Chondrocyte (in vitro differentiated cells): ENCODE measurements around the gene MPHOSPH6. TPM values are rescaled to one million over a fixed set of nuclear protein-coding genes. Genes with fewer than 3 reads are reported as not detected.
"Not testable (repeated sequence)": the region's sequence is repeated elsewhere in the genome, so short reads cannot be mapped to it uniquely, and the experiment has no call there.

ENCODE experiments used
- DNase-seq: peaks from one replicate; pipeline ENCODE4 v3.0.0; 2021; ENCODE audit warnings: mixed read lengths, low spot score
- H3K27ac Mint-ChIP-seq: one replicate; pipeline ENCODE4 v1.8.0; 2021; ENCODE audit warnings: mild to moderate bottlenecking, moderate library complexity, mixed read lengths; ENCODE audit not compliant: unreplicated experiment
- H3K27me3 Mint-ChIP-seq: 2 replicates; pipeline ENCODE4 v1.8.0; 2021; ENCODE audit warnings: low read depth, mixed read lengths
- H3K36me3 Mint-ChIP-seq: 2 replicates; pipeline ENCODE4 v1.8.0; 2021; ENCODE audit warnings: low read depth, mixed read lengths
- H3K4me1 Mint-ChIP-seq: 2 replicates; pipeline ENCODE4 v1.8.0; 2021; ENCODE audit warnings: low read depth, mild to moderate bottlenecking, mixed read lengths
- H3K4me3 Mint-ChIP-seq: one replicate; pipeline ENCODE4 v1.8.0; 2021; ENCODE audit warnings: mild to moderate bottlenecking, moderate library complexity, mixed read lengths; ENCODE audit not compliant: unreplicated experiment
- H3K9me3 Mint-ChIP-seq: 2 replicates; pipeline ENCODE4 v1.8.0; 2021; ENCODE audit warnings: low read depth, mixed read lengths
- long read RNA-seq: library from polyadenylated mRNA; stranded (forward); transcript quantifications from one replicate; pipeline ENCODE4 v2.0.0, GENCODE V29; 2021
- total RNA-seq: library from RNA; stranded (reverse); gene quantifications from 3 replicates; pipeline ENCODE4 v1.2.1, GENCODE V29; 2021
- TF ChIP-seq, protein P1 (sequence below): fragments of 200-600 bp; sonication (generic); IDR thresholded peaks from 2 replicates; pipeline ENCODE4 v1.5.0; 2021; ENCODE audit warnings: antibody characterized with exemption, mild to moderate bottlenecking, moderate library complexity

MPHOSPH6 gene, protein sequence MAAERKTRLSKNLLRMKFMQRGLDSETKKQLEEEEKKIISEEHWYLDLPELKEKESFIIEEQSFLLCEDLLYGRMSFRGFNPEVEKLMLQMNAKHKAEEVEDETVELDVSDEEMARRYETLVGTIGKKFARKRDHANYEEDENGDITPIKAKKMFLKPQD
- total RNA-seq: 13.5 to 23.8 TPM (median 14.6 TPM) in 3 replicates
- long read RNA-seq, transcript MPHOSPH6-201 (5 exons, 1,103 nt): major isoform, 17 of 20 reads
- long read RNA-seq, partial matches to known transcripts: 0 of 20 reads
- long read RNA-seq, other reads (novel, unspliced or antisense): 3 of 20 reads

DNA sequence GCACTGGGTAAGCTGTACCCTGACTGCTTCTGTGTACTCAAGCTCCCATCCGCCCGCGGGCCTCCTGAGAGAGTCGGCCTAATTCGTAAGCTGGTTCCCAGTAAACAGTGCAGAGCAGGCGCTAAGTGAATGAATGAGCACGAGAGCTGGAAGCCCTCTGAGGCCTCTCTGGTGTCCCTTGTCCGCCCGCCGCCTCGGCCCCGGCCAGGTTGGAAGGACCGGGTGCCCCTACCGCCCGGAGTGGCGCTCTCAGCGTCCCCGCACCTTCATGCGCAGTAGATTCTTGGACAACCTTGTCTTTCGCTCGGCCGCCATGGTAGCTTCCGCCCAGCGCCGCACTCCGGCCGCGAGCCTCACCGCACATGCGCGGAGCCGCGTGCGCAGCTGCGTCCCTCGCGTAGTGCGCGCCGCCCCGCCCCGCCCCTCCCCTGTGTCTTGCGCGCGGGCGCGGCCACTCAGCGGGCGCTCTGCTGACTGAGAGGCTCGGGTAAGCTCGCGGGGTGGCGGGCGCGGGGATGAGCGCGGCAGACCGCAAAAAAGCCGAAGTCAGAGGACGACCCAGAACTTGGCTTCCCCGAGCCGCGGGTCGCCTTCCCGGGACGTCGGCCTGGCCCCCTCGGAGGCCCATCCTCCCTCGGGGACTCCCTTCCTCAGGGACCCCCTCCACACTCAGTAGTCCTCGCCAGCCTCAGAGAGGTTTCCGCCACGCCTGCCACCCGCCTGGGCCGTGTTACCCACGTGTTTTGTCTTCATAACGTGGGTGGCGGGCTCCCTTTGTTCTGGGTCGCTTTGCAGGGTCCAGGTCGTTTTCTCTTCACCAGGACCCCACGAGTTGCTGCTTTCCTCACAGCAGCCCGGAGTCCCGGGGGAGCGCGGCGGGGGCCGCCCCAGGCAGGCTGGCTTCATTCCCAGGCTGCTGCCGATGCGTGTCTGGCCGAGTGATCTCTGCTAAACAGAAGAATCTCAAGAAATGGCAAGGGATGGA is at the start of gene MPHOSPH6:
Gene MPHOSPH6 (minus strand): TSS at position 364 of the 985 bp plus-strand sequence. CDS start 49 bp downstream, at position 315.
- H3K36me3 Mint-ChIP-seq: no peaks in the 10 kb centered on the region
- H3K27ac Mint-ChIP-seq: peak within 1 kb of the TSS; percentile 93
- peak within 1 kb of the TSS; percentile 89 for H3K4me3 Mint-ChIP-seq
- H3K9me3 Mint-ChIP-seq: no peaks in the 10 kb centered on the region
- H3K27me3 Mint-ChIP-seq: peaks cover 22% of the 10 kb centered on the region
- H3K4me1 Mint-ChIP-seq: peaks cover 14% of the 10 kb centered on the region
- peak; percentile 93 for DNase-seq
- TF ChIP-seq, protein P1, sequence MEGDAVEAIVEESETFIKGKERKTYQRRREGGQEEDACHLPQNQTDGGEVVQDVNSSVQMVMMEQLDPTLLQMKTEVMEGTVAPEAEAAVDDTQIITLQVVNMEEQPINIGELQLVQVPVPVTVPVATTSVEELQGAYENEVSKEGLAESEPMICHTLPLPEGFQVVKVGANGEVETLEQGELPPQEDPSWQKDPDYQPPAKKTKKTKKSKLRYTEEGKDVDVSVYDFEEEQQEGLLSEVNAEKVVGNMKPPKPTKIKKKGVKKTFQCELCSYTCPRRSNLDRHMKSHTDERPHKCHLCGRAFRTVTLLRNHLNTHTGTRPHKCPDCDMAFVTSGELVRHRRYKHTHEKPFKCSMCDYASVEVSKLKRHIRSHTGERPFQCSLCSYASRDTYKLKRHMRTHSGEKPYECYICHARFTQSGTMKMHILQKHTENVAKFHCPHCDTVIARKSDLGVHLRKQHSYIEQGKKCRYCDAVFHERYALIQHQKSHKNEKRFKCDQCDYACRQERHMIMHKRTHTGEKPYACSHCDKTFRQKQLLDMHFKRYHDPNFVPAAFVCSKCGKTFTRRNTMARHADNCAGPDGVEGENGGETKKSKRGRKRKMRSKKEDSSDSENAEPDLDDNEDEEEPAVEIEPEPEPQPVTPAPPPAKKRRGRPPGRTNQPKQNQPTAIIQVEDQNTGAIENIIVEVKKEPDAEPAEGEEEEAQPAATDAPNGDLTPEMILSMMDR: peak; percentile 30

DNA sequence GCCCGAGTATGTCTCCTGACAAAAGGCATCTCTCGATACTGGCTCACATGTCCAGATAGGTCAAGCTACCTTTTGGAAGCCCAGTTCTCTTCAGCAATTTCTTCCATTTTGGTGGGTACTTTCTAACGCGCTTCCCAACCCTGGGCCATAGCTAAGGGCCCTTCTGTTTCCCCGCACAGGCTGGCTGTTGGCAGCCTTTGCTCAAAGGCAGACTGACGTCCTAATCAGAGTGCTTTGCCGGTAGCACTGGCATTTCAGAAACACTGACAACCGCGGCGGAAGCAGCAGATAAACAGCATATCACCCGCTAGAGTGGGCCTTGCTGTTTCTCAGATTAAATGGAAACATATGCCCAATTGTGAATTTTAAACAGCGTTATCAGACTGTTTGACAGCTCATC is 49.3 kb upstream of the MPHOSPH6 start:
- Mint-ChIP-seq H3K4me3 (no peak overlapping the region), H3K4me1 (no peaks in the 10 kb centered on the region), H3K9me3 (no peaks in the 10 kb centered on the region), H3K36me3 (no peaks in the 10 kb centered on the region), H3K27ac (no peak overlapping the region), H3K27me3 (peaks cover 11% of the 10 kb centered on the region)
- no peak for DNase-seq
- TF ChIP-seq, protein P1: no peak

DNA sequence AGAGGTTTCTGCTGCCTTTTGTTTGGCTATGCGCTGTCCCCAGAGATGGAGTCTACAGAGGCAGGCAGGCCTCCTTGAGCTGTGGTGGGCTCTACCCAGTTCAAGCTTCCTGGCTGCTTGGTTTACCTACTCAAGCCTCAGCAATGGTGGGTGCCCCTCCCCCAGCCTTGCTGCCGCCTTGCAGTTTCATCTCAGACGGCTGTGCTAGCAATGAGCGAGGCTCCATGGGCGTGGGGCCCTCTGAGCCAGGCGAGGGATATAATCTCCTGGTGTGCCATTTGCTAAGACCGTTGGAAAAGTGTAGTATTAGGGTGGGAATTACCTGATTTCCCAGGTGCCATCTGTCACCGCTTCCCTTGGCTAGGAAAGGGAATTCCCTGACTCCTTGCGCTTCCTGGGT is 39.3 kb upstream of the MPHOSPH6 start:
- H3K9me3 Mint-ChIP-seq: peaks cover 16% of the 10 kb centered on the region
- not testable (repeated sequence) for H3K27ac Mint-ChIP-seq, H3K4me1 Mint-ChIP-seq, DNase-seq, H3K4me3 Mint-ChIP-seq, H3K36me3 Mint-ChIP-seq, H3K27me3 Mint-ChIP-seq

DNA sequence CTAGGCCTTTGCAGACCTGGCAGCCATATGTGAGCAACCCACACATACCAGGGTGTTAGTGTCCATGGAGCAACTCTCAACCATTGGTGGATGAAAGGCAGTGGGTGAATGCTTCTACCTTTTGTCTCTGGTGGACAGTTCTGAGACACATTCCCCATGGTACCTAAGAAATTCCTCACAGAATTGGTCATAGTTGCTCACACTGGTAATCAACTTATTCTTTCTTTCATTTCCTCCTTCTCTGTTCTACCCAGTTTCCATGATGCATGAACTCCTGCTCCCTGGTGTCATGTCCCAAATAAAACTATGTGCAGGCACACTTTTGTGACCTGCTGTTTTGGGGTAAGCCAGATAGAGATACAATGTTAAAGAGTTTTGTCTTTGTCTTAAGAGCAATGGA is 33.2 kb upstream of the MPHOSPH6 start:
- peaks cover 2% of the 10 kb centered on the region for H3K36me3 Mint-ChIP-seq
- TF ChIP-seq, protein P1: no peak
- no peak overlapping the region for H3K4me3 Mint-ChIP-seq
- peaks cover 20% of the 10 kb centered on the region for H3K27me3 Mint-ChIP-seq
- H3K9me3 Mint-ChIP-seq: peaks cover 8% of the 10 kb centered on the region
- no peaks in the 10 kb centered on the region for H3K4me1 Mint-ChIP-seq
- no peak for DNase-seq
- no peak overlapping the region for H3K27ac Mint-ChIP-seq

DNA sequence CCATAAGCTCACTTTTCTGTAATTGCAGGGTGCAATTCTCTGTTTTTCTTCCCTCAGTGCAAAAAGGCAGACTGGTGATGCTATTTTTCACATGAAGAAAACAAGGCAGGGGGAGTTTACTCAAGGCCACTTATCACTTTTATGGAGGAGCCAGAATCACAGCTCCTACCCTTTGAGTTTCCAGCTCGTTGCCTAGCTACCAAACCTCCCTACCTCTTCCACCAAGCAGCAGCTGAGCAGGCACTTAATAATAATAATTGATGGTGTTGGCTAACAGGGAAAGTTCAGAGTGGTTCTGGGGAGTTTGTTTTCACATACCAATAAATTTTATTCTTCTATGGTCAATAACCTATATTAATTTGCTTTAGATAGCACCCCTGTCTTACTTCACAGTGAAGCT is 31.9 kb upstream of the MPHOSPH6 start:
- Mint-ChIP-seq H3K36me3 (no peaks in the 10 kb centered on the region), H3K4me3 (no peak overlapping the region), H3K9me3 (peaks cover 3% of the 10 kb centered on the region), H3K4me1 (no peaks in the 10 kb centered on the region), H3K27me3 (peaks cover 26% of the 10 kb centered on the region), H3K27ac (no peak overlapping the region)
- TF ChIP-seq, protein P1: no peak
- no peak for DNase-seq
